Activated T-helper 17 cell treated with anti-CD3 and anti-CD28 coated beads, Interleukin-2, amount 50 U/mL, for 72 hours (primary cell): ENCODE results near the gene SAG. TPM values are rescaled to one million over a fixed set of nuclear protein-coding genes. Genes with fewer than 3 reads are reported as not detected.
A peak's percentile ranks its signal among the peaks of the same experiment; 100 is the strongest.

Experiments used
- ATAC-seq: fragments of 150-1000 bp; cut with Tn5 transposase; replicated peaks from 2 replicates; pipeline ENCODE4 v1.10.0; 2021; ENCODE audit warnings: mild to moderate bottlenecking, moderate library complexity
- H3K27ac Mint-ChIP-seq: one replicate; pipeline ENCODE4 v1.8.0; 2022; ENCODE audit warnings: mixed read lengths
- H3K27me3 Mint-ChIP-seq: one replicate; pipeline ENCODE4 v1.8.0; 2022; ENCODE audit warnings: mixed read lengths
- H3K36me3 Mint-ChIP-seq: one replicate; pipeline ENCODE4 v1.8.0; 2022; ENCODE audit warnings: low read depth, mild to moderate bottlenecking, mixed read lengths
- H3K4me1 Mint-ChIP-seq: one replicate; pipeline ENCODE4 v1.8.0; 2022; ENCODE audit warnings: mixed read lengths
- H3K4me3 Mint-ChIP-seq: one replicate; pipeline ENCODE4 v1.8.0; 2022; ENCODE audit warnings: mild to moderate bottlenecking, mixed read lengths
- H3K9me3 Mint-ChIP-seq: one replicate; pipeline ENCODE4 v1.8.0; 2022; ENCODE audit warnings: mixed read lengths
- total RNA-seq, 2 donors: library from RNA; stranded (reverse); gene quantifications; one replicate each; pipeline ENCODE4 v1.2.3, GENCODE V29; 2022

SAG gene
- total RNA-seq, 2 donors from 2014 or later: 0.04 to 1.7 TPM

GRCh38 chr2:233301811-233302210 lies 5.8 kb upstream of the SAG start:
- Mint-ChIP-seq H3K36me3 (no peaks in the 10 kb centered on the region), H3K4me1 (peaks cover 5% of the 10 kb centered on the region), H3K27me3 (no peaks in the 10 kb centered on the region), H3K9me3 (no peaks in the 10 kb centered on the region), H3K27ac (no peak overlapping the region), H3K4me3 (no peak overlapping the region)
- no peak for ATAC-seq

- Mint-ChIP-seq H3K27ac (no peak overlapping the region), H3K9me3 (no peaks in the 10 kb centered on the region), H3K27me3 (no peaks in the 10 kb centered on the region), H3K36me3 (no peaks in the 10 kb centered on the region), H3K4me3 (no peak overlapping the region), H3K4me1 (peaks cover 5% of the 10 kb centered on the region)
- no peak for ATAC-seq
These were observed 4.4 kb upstream of the SAG start for GRCh38 chr2:233303252-233303651.

GRCh38 chr2:233311241-233311926 lies 3.8 kb downstream of the SAG start:
- no peak overlapping the region for H3K4me3 Mint-ChIP-seq
- no peaks in the 10 kb centered on the region for H3K36me3 Mint-ChIP-seq
- H3K27ac Mint-ChIP-seq: peak overlapping the region; percentile 3
- no peaks in the 10 kb centered on the region for H3K9me3 Mint-ChIP-seq
- H3K4me1 Mint-ChIP-seq: no peaks in the 10 kb centered on the region
- ATAC-seq: no peak
- H3K27me3 Mint-ChIP-seq: no peaks in the 10 kb centered on the region

- no peaks in the 10 kb centered on the region for H3K27me3 Mint-ChIP-seq
- H3K9me3 Mint-ChIP-seq: no peaks in the 10 kb centered on the region
- H3K4me3 Mint-ChIP-seq: no peak overlapping the region
- H3K27ac Mint-ChIP-seq: no peak overlapping the region
- H3K36me3 Mint-ChIP-seq: no peaks in the 10 kb centered on the region
- H3K4me1 Mint-ChIP-seq: no peaks in the 10 kb centered on the region
- no peak for ATAC-seq
These were observed 5.3 kb downstream of the SAG start for GRCh38 chr2:233312874-233313273.

DNA sequence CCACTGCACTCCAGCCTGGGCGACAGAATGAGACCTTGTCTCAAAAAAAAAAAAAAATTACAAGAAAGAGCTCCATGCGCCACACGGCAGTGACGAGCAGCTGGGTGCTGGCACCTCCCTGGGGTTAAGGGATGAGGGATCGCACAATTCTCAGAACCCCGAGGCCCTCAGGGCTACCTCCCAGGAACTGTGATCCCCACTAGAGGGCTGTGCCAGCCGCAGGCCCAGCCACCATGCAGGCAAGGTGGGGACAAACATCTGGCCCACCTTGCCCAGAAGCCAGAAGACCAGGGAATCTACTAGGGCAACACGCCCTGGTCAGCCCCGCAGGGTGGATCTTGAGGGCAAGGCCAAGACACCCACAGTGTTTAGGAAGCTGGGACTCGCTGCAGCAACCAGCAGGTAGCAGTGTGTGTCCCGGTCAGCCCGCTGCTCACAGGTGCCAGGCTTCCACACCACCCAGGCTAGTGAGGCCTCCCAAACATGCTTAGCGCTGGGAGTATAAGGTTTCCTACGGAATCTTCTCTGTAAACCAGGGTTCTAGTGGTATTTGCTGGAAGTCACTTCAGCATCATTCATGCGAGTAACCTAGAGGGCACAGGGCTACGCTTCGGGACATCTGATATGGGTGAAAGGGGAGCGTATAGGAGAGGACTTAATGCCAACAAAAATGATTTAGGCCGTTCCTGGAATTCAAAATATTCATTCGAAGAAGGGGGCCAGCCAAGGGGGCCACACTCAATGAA lies 6.7 kb downstream of the SAG start:
- no peak for ATAC-seq
- no peak overlapping the region for H3K27ac Mint-ChIP-seq
- no peaks in the 10 kb centered on the region for H3K36me3 Mint-ChIP-seq
- peaks cover 5% of the 10 kb centered on the region for H3K27me3 Mint-ChIP-seq
- H3K4me3 Mint-ChIP-seq: no peak overlapping the region
- H3K4me1 Mint-ChIP-seq: peaks cover 4% of the 10 kb centered on the region
- H3K9me3 Mint-ChIP-seq: no peaks in the 10 kb centered on the region

GRCh38 chr2:233317196-233317943 lies 9.8 kb downstream of the SAG start:
- H3K4me1 Mint-ChIP-seq: peaks cover 4% of the 10 kb centered on the region
- H3K27ac Mint-ChIP-seq: no peak overlapping the region
- peaks cover 5% of the 10 kb centered on the region for H3K27me3 Mint-ChIP-seq
- H3K4me3 Mint-ChIP-seq: no peak overlapping the region
- H3K9me3 Mint-ChIP-seq: no peaks in the 10 kb centered on the region
- ATAC-seq: no peak
- H3K36me3 Mint-ChIP-seq: no peaks in the 10 kb centered on the region

GRCh38 chr2:233319256-233319655 lies 11.6 kb downstream of the SAG start:
- no peaks in the 10 kb centered on the region for H3K9me3 Mint-ChIP-seq
- H3K27me3 Mint-ChIP-seq: peaks cover 5% of the 10 kb centered on the region
- H3K36me3 Mint-ChIP-seq: no peaks in the 10 kb centered on the region
- H3K4me1 Mint-ChIP-seq: peaks cover 4% of the 10 kb centered on the region
- no peak overlapping the region for H3K4me3 Mint-ChIP-seq
- H3K27ac Mint-ChIP-seq: no peak overlapping the region
- ATAC-seq: no peak

GRCh38 chr2:233320470-233320869 lies 12.9 kb downstream of the SAG start:
- no peak for ATAC-seq
- no peaks in the 10 kb centered on the region for H3K36me3 Mint-ChIP-seq
- H3K27me3 Mint-ChIP-seq: peaks cover 5% of the 10 kb centered on the region

DNA sequence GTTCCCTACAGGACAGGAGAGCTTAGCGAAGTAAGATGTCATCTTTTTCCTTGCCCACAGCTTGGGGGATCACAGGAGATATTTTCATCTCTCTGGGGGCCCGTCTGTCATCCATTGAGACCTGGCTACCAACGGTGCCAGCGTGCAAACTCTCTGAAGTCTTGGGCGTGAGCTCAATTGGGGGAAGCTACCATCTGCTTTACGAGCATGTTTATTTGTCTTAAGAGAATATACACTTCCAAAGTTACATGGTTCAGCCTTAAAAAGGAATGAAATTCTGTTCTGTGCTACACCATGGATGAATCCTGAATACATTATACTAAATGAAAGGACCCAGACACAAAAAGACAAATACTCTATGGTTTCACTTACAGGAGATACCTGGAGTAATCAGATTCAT lies 13.6 kb downstream of the SAG start:
- H3K9me3 Mint-ChIP-seq: no peaks in the 10 kb centered on the region
- H3K27ac Mint-ChIP-seq: no peak overlapping the region
- peaks cover 5% of the 10 kb centered on the region for H3K27me3 Mint-ChIP-seq
- H3K36me3 Mint-ChIP-seq: no peaks in the 10 kb centered on the region
- no peak overlapping the region for H3K4me3 Mint-ChIP-seq
- peaks cover 4% of the 10 kb centered on the region for H3K4me1 Mint-ChIP-seq
- ATAC-seq: no peak

More at GRCh38 chr2:233320470-233320869, 12.9 kb downstream of the SAG start:
- no peak overlapping the region for H3K27ac Mint-ChIP-seq
- H3K9me3 Mint-ChIP-seq: no peaks in the 10 kb centered on the region
- no peak overlapping the region for H3K4me3 Mint-ChIP-seq
- peaks cover 4% of the 10 kb centered on the region for H3K4me1 Mint-ChIP-seq

DNA sequence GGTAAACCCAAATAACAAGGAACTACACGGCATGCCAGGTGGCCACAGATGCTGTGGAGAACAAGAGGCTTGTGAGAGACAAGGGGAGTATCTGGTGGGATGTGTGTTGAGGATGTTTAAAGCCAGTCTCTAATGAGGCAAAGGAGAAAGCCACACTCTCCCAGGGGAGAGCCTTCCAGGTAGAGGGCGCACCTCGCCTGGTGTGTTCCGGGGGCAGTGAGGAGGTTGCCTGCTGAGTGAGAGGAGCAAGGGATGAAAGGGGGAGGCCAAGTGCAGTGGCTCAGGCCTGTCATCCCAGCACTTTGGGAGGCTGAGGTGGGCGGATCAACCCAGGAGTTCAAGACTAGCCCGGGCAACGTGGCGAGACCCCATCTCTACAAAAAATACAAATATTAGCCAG lies 16.2 kb downstream of the SAG start:
- Mint-ChIP-seq H3K4me1 (no peaks in the 10 kb centered on the region), H3K4me3 (no peak overlapping the region), H3K27me3 (peaks cover under 1% of the 10 kb centered on the region), H3K9me3 (no peaks in the 10 kb centered on the region), H3K27ac (no peak overlapping the region), H3K36me3 (no peaks in the 10 kb centered on the region)
- no peak for ATAC-seq

DNA sequence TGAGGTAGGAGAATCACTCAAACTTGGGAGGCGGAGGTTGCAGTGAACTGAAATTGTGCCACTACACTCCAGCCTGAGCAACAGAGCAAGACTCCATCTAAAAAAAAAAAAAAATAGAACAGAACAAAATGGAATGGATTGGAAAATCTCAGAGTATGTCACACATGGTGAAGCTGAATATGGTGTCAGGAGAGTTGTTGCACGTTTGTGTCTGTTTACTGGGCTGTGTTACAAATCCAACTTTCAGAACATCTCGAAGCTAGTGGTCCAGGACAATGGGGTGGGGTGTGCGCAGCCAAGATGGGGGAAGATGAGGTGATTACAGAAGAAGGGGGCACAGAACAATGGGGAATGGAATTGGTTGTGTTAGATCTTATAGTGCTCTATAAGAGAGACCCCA lies 17.6 kb downstream of the SAG start:
- H3K36me3 Mint-ChIP-seq: no peaks in the 10 kb centered on the region

GRCh38 chr2:233325814-233326213 lies 18.2 kb downstream of the SAG start:
- Mint-ChIP-seq H3K36me3 (no peaks in the 10 kb centered on the region), H3K9me3 (no peaks in the 10 kb centered on the region), H3K4me1 (no peaks in the 10 kb centered on the region), H3K27ac (no peak overlapping the region), H3K4me3 (no peak overlapping the region), H3K27me3 (no peaks in the 10 kb centered on the region)
- no peak for ATAC-seq

More for the DNA sequence above, 17.6 kb downstream of the SAG start:
- Mint-ChIP-seq H3K4me3 (no peak overlapping the region), H3K4me1 (no peaks in the 10 kb centered on the region), H3K27me3 (no peaks in the 10 kb centered on the region), H3K9me3 (no peaks in the 10 kb centered on the region), H3K27ac (no peak overlapping the region)
- ATAC-seq: no peak

DNA sequence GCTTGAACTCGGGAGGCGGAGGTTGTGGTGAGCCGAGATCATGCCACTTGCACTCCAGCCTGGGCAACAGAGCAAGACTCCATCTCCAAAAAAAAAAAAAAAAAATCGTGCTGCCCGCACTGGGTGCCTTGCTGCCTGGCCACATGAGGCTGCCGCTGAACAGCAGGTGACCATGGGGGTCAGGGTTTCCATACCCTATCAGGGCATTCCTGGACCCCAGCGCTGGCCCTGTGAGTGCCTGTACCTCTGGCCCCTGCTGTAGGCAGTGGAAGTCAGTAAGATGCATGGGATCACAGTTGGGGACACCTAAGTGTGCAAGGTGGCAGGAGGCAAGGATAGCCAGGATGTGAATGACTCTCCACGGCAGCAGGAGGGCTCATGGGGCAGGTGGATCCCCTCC lies 18.9 kb downstream of the SAG start:
- Mint-ChIP-seq H3K9me3 (peaks cover 4% of the 10 kb centered on the region), H3K4me1 (peaks cover 7% of the 10 kb centered on the region), H3K36me3 (no peaks in the 10 kb centered on the region), H3K27ac (no peak overlapping the region), H3K27me3 (no peaks in the 10 kb centered on the region), H3K4me3 (no peak overlapping the region)
- no peak for ATAC-seq

DNA sequence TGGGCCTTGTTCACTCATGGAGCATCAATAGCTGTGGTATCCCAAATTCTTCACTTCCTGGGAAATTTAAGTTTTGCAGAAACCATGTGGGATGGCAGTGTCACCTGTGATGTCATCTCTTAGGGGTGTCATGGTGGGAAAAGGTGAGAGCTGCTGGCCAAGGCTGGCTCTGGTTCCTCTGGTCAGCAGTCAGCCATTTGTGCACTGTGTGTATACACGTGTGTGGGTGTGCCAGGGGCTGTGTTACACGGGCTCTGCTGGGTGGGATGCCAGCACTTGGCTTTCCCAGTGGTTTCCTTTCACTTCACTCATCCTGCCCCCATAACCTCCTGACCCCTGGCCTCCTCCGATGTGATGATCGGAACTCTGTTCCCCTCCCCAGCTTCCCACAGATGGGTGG lies 21.3 kb downstream of the SAG start:
- Mint-ChIP-seq H3K9me3 (peaks cover 4% of the 10 kb centered on the region), H3K27ac (no peak overlapping the region), H3K36me3 (no peaks in the 10 kb centered on the region), H3K27me3 (no peaks in the 10 kb centered on the region), H3K4me3 (no peak overlapping the region), H3K4me1 (peaks cover 20% of the 10 kb centered on the region)
- no peak for ATAC-seq
